ENCODE measurements around the gene CAMSAP2.

CAMSAP2 gene

GRCh38 chr1:200900877-200901276 is 162.2 kb downstream of the CAMSAP2 start:
- no peak overlapping the region for H3K27ac ChIP-seq
- H3K27me3 ChIP-seq: no peaks in the 10 kb centered on the region
- H3K4me1 ChIP-seq (ENCODE audit: control insufficient read depth in 1 of 2, insufficient read depth in 1 of 2, low read depth in 1 of 2, low read length in 1 of 2): peaks cover 48 to 63% of the 10 kb centered on the region in 2 experiments
- H3K4me3 ChIP-seq (ENCODE audit: low read depth in 1 of 2, low read length in 1 of 2): no peak overlapping the region
- TF ChIP-seq, protein P1, sequence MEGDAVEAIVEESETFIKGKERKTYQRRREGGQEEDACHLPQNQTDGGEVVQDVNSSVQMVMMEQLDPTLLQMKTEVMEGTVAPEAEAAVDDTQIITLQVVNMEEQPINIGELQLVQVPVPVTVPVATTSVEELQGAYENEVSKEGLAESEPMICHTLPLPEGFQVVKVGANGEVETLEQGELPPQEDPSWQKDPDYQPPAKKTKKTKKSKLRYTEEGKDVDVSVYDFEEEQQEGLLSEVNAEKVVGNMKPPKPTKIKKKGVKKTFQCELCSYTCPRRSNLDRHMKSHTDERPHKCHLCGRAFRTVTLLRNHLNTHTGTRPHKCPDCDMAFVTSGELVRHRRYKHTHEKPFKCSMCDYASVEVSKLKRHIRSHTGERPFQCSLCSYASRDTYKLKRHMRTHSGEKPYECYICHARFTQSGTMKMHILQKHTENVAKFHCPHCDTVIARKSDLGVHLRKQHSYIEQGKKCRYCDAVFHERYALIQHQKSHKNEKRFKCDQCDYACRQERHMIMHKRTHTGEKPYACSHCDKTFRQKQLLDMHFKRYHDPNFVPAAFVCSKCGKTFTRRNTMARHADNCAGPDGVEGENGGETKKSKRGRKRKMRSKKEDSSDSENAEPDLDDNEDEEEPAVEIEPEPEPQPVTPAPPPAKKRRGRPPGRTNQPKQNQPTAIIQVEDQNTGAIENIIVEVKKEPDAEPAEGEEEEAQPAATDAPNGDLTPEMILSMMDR (IDR thresholded peaks at IDR 0.05): no peak
- no peaks in the 10 kb centered on the region for H3K9me3 ChIP-seq
- H3K36me3 ChIP-seq: no peaks in the 10 kb centered on the region

GRCh38 chr1:200901350-200901749 is 162.7 kb downstream of the CAMSAP2 start:
- TF ChIP-seq, protein P1 (IDR thresholded peaks at IDR 0.05): no peak
- Histone ChIP-seq H3K27ac (no peak overlapping the region), H3K27me3 (no peaks in the 10 kb centered on the region), H3K9me3 (no peaks in the 10 kb centered on the region), H3K36me3 (no peaks in the 10 kb centered on the region), H3K4me1 (ENCODE audit: control insufficient read depth in 1 of 2, insufficient read depth in 1 of 2, low read depth in 1 of 2, low read length in 1 of 2) (peaks cover 53 to 63% of the 10 kb centered on the region in 2 experiments), H3K4me3 (ENCODE audit: low read depth in 1 of 2, low read length in 1 of 2) (no peak overlapping the region)

DNA sequence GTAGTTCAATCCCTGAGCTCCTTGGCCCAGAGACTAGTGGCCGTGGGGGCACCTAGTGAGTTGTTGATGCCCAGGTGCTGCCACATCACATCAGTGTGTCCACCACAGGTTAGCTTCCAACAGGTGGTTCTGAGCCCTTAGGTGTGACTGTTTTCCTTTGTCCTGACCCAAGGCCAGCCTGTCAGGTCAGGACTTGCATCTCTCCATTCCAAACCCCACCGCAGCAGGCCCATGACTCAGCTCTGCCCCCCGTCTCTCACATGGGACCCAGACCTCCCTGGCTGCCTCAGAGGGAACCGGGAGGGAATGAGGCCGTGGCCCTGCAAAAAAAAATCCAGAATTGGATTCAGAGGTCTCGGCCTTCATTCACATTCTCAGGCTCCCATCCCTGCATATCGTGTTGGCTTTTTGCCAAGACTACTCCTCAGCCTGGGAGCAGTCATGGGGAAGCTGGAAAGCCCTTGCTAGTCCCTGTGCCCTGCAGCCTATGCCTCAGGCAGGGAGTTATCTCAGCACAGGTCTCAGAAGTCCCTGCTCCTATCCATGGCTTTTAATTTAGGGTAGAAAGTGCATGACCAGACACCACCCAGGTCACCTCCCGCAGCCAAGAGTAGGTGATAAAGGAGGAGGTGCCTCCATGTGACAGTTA is 163.2 kb downstream of the CAMSAP2 start:
- peak overlapping the region; percentile 5 for H3K27ac ChIP-seq
- no peaks in the 10 kb centered on the region for H3K36me3 ChIP-seq
- peaks cover 59 to 64% of the 10 kb centered on the region in 2 experiments for H3K4me1 ChIP-seq (ENCODE audit: control insufficient read depth in 1 of 2, insufficient read depth in 1 of 2, low read depth in 1 of 2, low read length in 1 of 2)
- H3K4me3 ChIP-seq (ENCODE audit: low read depth in 1 of 2, low read length in 1 of 2): no peak overlapping the region
- H3K27me3 ChIP-seq: no peaks in the 10 kb centered on the region
- TF ChIP-seq, protein P1 (IDR thresholded peaks at IDR 0.05): no peak
- no peaks in the 10 kb centered on the region for H3K9me3 ChIP-seq

GRCh38 chr1:200903793-200904192 is 165.1 kb downstream of the CAMSAP2 start:
- H3K27me3 ChIP-seq: no peaks in the 10 kb centered on the region
- H3K4me3 ChIP-seq (ENCODE audit: low read depth in 1 of 2, low read length in 1 of 2): no peak overlapping the region
- TF ChIP-seq, protein P1 (IDR thresholded peaks at IDR 0.05): no peak
- H3K27ac ChIP-seq: no peak overlapping the region
- H3K36me3 ChIP-seq: no peaks in the 10 kb centered on the region
- H3K4me1 ChIP-seq (ENCODE audit: control insufficient read depth in 1 of 2, insufficient read depth in 1 of 2, low read depth in 1 of 2, low read length in 1 of 2): peaks cover 69 to 71% of the 10 kb centered on the region in 2 experiments
- no peaks in the 10 kb centered on the region for H3K9me3 ChIP-seq

DNA sequence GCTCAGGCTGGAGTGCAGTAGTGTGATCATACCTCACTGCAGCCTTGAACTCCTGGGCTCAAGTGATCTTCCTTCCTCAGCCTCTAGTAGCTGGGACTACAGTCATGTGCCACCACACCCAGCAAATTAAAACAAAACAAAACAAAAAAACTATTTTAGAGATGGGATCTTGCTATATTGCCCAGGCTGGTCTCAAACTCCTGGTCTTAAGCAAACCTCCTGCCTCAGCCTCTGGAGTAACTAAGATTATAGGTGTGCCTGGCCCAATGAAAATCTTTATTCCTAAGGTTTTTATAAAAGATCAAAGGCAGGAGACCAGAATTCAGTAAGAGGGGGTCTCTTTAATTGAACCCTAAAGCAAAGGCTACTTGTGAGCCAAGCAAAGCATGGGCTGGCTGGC is 166.1 kb downstream of the CAMSAP2 start:
- peaks cover 59 to 61% of the 10 kb centered on the region in 2 experiments for H3K4me1 ChIP-seq (ENCODE audit: control insufficient read depth in 1 of 2, insufficient read depth in 1 of 2, low read depth in 1 of 2, low read length in 1 of 2)
- H3K4me3 ChIP-seq (ENCODE audit: low read depth in 1 of 2, low read length in 1 of 2): no peak overlapping the region
- H3K9me3 ChIP-seq: no peaks in the 10 kb centered on the region
- peak overlapping the region; percentile 68 for H3K27ac ChIP-seq
- no peaks in the 10 kb centered on the region for H3K27me3 ChIP-seq
- H3K36me3 ChIP-seq: no peaks in the 10 kb centered on the region
- TF ChIP-seq, protein P1 (IDR thresholded peaks at IDR 0.05): no peak

All from neutrophil (primary cell).